HL-60 (cell line): ENCODE results near the gene ZNF107.

ENCODE experiments used
- DNase-seq, 2 experiments: peaks; one replicate each; pipeline ENCODE4 v3.0.0-alpha.2; 2010 to 2020; ENCODE audit warnings: low read depth in 1 of 2, low spot score in 1 of 2
- H3K27ac ChIP-seq: fragments of 250-450 bp; sonication (Bioruptor Pico); replicated peaks from 2 replicates; pipeline ENCODE4 v1.5.1; 2020; ENCODE audit warnings: mild to moderate bottlenecking, moderate library complexity
- H3K27me3 ChIP-seq: fragments of 250-450 bp; sonication (Bioruptor Pico); 2 replicates; pipeline ENCODE4 v1.5.1; 2021; ENCODE audit warnings: mild to moderate bottlenecking, moderate library complexity; ENCODE audit not compliant: insufficient read depth, poor library complexity, severe bottlenecking
- H3K4me3 ChIP-seq: replicated peaks from 2 replicates; pipeline ENCODE4 v1.5.1; 2011; ENCODE audit warnings: mild to moderate bottlenecking, control low read depth, low read length; ENCODE audit not compliant: insufficient read depth
- GABPA ChIP-seq: IDR thresholded peaks from 2 replicates; pipeline ENCODE4 v1.6.1; 2012; ENCODE audit warnings: low read depth
- POLR2AphosphoS5 ChIP-seq: IDR thresholded peaks from 2 replicates; pipeline ENCODE4 v1.6.1; 2012; ENCODE audit warnings: low read depth
- SPI1 ChIP-seq: IDR thresholded peaks from 2 replicates; pipeline ENCODE4 v1.6.1; 2012; ENCODE audit warnings: low read depth, mild to moderate bottlenecking, borderline replicate concordance
- TF ChIP-seq, protein P1 (sequence below): IDR thresholded peaks from 2 replicates; pipeline ENCODE4 v1.6.1; 2012; ENCODE audit warnings: low read depth; ENCODE audit not compliant: insufficient replicate concordance
- TF ChIP-seq, protein P2 (sequence below): IDR thresholded peaks from one replicate; pipeline ENCODE4 v1.5.1; 2011; ENCODE audit warnings: low read length, control low read depth, inconsistent platforms; ENCODE audit not compliant: insufficient read depth

ZNF107 gene

DNA sequence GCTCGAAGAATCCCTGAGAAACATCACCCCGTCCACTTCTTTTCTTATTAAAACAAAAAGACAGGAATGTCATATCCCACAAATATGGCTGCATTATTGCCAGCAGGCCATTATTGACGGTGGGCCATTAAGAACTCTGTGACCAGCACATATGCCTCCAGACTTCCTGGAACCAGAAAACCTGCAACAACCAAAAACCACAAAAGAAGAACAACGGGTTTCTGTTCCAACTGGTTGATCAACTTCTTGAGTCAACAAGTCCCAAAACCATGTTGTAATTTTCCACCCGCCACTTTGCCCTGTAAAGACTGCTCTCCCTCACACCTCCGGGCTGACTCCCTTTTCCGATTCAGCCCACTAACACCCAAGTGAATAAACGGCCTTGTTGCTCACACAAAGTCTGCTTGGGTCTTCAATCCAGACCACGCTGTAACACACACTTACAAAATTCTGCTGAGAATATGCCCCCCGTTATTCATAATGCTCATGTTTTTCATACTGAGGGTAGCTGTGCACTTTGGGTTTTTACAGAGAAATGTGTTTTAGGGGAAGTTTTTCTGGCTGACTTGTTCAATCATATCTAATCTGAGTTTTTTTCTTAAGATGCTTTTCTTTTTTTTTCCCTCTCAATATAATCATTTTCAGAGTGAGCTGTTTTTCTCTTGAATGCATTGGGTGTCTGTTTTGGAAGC, 20.7 kb downstream of the ZNF107 start:
- Histone ChIP-seq H3K27ac (peak overlapping the region; percentile 84), H3K27me3 (no peaks in the 10 kb centered on the region), H3K4me3 (no peak overlapping the region)
- DNase-seq = peak; percentile 82 to 96
- TF ChIP-seq GABPA (no peak), SPI1 (peak; percentile 51; the same call in 1 of the 2 replicates), POLR2AphosphoS5 (peak; percentile 90)
- TF ChIP-seq, protein P1, sequence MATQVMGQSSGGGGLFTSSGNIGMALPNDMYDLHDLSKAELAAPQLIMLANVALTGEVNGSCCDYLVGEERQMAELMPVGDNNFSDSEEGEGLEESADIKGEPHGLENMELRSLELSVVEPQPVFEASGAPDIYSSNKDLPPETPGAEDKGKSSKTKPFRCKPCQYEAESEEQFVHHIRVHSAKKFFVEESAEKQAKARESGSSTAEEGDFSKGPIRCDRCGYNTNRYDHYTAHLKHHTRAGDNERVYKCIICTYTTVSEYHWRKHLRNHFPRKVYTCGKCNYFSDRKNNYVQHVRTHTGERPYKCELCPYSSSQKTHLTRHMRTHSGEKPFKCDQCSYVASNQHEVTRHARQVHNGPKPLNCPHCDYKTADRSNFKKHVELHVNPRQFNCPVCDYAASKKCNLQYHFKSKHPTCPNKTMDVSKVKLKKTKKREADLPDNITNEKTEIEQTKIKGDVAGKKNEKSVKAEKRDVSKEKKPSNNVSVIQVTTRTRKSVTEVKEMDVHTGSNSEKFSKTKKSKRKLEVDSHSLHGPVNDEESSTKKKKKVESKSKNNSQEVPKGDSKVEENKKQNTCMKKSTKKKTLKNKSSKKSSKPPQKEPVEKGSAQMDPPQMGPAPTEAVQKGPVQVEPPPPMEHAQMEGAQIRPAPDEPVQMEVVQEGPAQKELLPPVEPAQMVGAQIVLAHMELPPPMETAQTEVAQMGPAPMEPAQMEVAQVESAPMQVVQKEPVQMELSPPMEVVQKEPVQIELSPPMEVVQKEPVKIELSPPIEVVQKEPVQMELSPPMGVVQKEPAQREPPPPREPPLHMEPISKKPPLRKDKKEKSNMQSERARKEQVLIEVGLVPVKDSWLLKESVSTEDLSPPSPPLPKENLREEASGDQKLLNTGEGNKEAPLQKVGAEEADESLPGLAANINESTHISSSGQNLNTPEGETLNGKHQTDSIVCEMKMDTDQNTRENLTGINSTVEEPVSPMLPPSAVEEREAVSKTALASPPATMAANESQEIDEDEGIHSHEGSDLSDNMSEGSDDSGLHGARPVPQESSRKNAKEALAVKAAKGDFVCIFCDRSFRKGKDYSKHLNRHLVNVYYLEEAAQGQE = no peak
- TF ChIP-seq, protein P2, sequence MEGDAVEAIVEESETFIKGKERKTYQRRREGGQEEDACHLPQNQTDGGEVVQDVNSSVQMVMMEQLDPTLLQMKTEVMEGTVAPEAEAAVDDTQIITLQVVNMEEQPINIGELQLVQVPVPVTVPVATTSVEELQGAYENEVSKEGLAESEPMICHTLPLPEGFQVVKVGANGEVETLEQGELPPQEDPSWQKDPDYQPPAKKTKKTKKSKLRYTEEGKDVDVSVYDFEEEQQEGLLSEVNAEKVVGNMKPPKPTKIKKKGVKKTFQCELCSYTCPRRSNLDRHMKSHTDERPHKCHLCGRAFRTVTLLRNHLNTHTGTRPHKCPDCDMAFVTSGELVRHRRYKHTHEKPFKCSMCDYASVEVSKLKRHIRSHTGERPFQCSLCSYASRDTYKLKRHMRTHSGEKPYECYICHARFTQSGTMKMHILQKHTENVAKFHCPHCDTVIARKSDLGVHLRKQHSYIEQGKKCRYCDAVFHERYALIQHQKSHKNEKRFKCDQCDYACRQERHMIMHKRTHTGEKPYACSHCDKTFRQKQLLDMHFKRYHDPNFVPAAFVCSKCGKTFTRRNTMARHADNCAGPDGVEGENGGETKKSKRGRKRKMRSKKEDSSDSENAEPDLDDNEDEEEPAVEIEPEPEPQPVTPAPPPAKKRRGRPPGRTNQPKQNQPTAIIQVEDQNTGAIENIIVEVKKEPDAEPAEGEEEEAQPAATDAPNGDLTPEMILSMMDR = no peak

DNA sequence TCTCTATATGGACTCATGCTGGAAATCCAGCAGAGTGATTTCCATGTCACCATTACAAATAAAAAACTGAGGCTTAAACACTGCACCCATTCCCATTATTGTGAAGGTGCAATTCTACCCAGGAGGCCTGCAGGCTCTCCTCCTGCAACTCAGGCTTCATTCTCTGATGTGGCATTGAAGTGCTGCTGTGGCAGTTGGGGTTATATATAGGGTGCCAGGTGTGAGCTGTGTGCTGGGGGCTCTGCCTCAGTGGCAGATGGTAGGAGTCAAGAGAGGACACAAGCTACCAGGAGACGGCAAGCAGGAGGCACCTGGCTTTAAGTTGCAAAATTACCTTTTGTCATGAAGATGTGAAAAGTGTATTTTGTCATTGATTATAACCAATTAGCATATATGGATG, 21.3 kb downstream of the ZNF107 start:
- H3K27ac ChIP-seq = peak overlapping the region; percentile 84
- no peak overlapping the region for H3K4me3 ChIP-seq
- no peaks in the 10 kb centered on the region for H3K27me3 ChIP-seq
- no peak for DNase-seq
- TF ChIP-seq GABPA (no peak), SPI1 (no peak), POLR2AphosphoS5 (no peak)
- TF ChIP-seq, protein P1 = no peak
- TF ChIP-seq, protein P2 = no peak

DNA sequence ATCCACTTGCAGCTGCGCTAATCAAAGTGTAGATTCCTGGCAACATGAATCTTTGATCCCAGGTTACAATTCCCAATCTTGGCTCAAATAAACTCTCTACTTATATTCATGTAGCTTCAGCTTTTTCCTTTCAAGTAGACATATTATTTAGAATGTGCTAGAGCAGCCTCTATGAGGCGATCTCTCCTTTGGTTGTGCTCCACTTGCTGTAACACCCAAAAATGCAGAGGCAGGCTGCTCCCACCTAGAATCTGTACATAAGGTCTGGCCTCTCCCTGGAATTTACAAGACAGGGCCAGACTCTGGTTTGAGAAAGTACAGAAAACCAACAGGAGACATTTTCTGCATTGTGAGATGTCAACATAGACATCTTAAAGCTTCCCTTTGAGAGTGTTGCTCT, 23.1 kb downstream of the ZNF107 start:
- Histone ChIP-seq H3K27ac (peak overlapping the region; percentile 24; the same call in 1 of the 2 replicates), H3K27me3 (no peaks in the 10 kb centered on the region), H3K4me3 (no peak overlapping the region)
- TF ChIP-seq SPI1 (no peak), GABPA (no peak), POLR2AphosphoS5 (no peak)
- TF ChIP-seq, protein P2 = no peak
- TF ChIP-seq, protein P1 = no peak
- DNase-seq = no peak
